ENCODE measurements around the gene PRKCE.
"Not testable (repeated sequence)": the region's sequence is repeated elsewhere in the genome, so short reads cannot be mapped to it uniquely, and the experiment has no call there.

The PRKCE gene

DNA sequence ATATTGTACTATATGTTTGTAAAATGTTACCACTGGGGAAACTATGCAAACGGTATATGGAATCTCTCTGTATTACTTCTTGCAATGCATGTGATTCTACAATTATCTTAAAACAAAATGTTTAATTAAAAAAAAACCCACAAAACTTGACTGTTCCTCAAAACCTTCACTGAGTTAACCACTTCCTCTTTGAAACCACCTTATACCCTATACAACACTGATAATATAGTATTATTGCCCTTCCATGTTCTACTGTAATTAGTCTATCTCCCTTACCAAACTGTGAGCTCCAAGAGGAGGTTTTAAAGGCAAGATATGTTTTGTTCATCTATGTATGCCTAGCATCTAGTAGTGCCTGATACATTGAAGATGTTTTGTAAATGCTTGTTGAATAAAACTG, 572.0 kb downstream of the PRKCE start:
- not testable (repeated sequence) for DNase-seq

DNA sequence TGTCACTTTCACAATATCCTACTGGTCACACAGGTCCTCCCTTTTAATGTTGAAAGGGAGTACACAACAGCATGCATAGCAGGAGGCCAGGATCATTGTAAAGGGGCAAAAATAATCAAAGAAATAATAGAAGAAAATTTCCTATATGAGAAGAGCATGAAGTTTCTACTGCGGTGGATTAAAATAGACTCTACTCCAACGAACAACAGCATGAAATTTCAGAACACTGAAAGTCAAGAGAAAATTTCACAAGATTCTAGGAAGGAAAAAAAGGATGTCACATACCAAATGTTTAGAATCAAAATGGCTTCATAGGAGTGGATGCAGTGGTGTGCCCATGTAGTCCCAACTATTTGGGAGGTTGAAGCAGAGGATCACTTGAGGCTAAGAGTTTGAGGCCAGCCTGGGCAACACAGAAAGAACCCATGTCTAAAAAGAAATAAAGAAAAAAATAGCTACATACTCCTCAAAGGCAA, 573.7 kb downstream of the PRKCE start:
- no peak for DNase-seq

DNA sequence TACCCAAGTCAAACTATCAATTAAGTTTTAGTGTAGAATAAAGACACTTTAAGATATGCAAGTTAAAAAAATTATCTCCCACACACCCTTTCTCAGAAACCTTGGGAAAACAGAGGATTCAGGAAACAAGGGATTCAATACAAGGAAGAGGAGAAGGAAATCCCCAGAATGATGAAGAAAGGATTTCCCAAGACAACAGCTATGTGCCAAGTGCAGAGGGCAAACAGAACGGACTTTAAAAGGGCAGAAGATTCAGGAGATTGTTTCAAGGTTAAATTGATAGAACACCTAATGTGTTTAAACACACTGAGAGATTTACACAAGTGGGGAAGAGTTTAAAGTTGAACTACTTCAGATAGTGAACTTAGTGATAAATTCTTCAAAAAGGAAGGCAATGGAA, 574.3 kb downstream of the PRKCE start:
- no peak for DNase-seq

DNA sequence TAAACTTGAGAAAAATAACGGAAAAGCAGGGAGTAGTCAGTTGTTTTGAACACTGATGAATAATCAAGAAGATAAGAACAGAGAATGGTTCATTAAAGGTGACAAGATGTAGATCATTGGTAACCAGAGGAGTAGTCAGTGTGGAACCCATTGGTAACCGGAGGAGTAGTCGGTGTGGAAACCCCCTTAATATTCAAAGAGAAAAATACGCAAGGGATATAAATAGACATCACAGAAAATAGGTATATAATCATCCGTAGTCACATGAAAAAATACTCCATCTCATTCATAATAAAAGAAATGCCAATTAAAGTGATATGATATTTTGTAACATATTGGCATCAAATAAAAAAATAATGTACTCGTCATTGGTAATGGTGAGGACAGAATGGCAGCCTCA, 575.1 kb downstream of the PRKCE start:
- DNase-seq = no peak

DNA sequence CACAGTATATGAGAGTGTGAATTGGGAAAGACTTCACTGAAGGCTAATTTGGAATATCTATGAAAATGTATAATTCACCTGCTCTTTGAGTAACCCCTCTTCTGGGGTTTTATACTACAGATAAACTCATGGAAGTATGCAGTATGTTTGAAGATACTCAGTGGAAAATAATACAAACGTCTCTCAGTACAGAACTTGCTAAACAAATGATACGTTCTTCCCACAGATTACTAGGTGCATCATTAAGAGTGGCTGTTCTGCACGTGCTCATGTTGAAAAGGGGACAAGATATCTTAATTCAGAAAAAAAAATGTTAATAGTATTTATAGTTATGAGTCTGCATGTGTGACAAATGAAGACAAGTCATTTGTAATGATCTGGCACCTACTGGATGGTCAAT, 575.5 kb downstream of the PRKCE start:
- DNase-seq = no peak

DNA sequence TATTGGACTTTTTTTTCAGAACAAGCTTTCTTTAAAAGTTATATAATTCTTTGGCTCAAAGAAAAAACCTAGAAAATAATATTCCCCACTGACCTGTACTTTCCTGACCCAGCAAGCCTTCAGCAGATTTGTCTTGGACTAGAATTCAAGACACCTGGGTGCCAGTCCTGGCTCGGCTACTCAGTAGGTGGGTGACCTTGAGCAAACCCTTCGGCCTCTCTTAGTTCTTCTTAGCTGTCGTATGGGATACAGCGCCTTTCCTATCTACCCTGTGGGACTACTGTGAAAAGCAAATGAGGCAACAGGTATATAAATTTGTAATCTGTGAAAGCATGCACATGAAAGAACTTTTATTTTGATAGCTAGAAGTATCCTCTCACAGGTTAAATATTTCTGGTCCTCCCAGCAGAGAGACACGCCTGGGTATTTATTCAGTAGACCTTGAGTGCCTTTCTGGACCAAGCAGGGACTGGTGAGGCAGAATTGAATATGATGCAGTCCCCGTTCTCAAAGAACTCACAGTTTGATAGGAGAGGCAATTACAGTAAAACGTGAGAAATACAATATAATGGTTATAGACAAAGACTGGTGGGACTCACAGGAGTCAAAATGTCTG, 576.3 kb downstream of the PRKCE start:
- DNase-seq = no peak

DNA sequence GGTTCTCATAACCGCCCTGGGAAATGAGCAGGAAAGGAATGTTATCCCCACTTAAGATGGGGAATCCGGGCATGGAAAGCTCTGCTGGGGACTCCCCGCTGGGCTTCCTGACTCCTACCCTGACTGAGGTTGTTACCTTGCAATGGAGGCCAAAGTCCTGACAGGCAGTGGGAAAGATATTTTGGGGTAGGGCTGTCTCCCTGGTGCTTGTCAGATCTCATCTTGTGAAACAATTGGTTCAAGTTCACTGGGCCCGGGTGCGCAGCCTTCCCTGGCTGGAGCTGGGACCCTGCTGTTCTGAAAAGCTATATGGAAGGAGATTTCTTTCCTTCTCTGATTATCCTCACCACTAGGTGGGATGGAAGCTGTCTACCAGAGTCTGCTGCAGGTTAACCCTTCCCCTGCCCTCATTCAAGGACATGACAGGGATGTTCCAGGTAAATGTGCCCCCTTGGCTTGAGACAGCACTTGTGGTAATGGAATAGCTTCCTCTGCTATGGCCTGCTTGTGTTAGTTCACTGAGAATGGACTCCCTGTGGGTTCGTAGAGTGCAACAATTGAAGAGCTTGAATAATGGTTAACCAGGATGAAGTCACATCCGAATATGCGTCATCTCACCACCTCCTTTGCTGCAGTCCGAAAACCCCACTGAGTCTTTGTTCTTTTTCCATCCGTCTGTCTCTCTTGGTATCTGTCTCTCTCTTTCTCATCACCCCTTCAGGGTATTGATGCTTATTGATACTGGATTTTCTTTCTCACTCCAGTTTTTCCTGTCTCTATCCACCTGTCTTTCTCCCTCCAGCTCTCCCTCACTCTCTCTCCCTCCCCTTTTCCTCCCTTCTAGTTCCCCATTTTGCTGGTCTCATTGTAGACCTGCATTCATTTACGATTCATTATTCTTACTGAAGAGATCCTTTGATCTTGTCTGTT, 577.9 kb downstream of the PRKCE start:
- DNase-seq = no peak

DNA sequence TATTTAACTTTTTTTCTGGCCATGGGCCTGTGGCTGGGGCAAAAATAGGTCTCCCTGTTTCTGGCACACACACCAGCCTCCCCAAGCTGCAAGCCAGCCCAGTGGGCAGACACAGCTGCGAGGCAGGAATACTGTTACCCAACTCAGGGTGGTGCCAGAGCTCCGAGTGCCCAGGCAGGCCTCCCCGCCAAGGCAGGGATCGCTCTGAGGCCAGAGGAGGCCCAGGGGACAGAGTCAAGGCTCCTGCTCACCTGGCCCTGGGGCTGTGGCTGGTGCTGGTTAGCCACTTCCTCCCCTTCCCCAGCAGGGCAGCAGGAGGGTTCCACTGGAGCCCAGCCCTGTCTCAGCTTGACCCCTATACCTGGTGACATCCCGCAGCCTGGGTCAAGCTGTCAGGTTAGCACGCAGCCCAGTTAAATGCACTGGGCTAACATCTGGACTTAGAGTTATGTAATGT, 578.7 kb downstream of the PRKCE start:
- no peak for DNase-seq

DNA sequence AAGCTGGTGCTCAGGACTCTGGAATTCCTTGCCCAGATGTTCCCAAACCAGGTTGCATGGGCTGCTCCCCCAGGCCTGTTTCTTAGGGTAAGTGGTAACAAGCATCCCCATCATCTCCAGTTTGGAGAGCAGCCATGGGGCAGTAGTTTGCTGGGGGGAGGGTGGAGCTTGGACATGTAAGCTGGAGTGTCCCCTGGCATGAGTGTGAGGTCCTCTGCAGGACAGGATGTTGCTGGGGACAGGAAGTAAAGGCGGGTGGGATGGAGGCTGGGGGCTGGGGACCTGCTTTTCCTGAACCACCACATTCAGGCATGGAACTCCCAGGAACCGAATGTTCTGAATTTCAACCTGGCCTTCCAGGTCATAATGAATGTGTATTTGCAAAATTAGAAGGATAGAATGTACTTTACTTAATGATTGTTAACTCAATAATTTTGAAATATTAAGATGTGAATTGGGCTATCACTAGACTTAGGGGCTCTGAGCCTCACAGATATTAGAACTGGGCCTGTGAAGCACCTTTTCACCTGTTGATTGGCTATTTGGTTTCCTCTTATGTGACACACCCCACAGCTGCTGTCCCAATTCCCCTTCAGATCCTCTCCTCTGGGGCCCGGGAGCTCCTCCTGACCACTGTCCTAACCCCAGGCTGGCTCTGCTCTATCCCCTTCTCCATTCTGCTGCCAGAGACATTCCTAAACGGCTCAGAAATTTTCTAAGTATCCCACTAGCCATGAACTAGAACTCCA, 579.4 kb downstream of the PRKCE start:
- no peak for DNase-seq

DNA sequence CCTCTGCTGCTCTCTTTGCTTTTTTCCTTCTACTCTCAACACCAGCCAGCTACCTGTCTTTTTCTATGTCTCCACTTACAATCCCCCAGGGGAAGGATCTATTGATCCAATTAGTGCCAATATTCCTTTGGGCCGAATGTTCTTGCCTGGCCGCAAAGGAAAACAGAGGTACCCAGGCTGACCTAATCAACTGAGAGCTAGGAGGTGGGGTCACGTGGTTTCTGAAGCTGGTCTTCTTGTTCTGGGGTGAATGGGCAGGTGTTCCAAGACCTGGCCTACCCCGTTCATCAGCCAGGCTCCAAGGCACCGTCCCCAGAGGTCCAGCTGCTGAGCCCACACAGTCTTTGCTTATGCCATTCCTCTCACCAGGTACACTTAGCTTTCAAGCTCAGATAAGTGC, 580.2 kb downstream of the PRKCE start:
- DNase-seq = no peak

DNA sequence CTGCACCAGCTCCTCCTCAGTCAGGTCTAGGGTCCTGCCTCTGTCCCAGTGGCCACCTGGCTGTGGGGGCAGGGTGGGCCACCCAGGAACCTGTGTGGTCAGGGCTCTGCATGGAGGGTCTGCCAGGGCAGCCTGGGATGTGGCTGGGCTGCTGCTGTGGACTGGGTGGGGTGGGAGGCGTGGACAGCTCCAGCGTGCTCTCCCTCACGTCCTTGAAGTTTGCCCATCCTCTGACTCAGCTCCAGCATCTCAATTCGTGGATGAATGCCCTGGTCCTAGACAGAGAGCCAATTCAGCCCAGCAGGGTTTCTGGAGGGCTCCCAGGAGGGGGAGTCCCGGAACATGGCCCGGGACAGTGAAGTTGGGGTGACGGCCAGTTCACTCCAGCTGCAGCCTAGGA, 581.4 kb downstream of the PRKCE start:
- DNase-seq = no peak

DNA sequence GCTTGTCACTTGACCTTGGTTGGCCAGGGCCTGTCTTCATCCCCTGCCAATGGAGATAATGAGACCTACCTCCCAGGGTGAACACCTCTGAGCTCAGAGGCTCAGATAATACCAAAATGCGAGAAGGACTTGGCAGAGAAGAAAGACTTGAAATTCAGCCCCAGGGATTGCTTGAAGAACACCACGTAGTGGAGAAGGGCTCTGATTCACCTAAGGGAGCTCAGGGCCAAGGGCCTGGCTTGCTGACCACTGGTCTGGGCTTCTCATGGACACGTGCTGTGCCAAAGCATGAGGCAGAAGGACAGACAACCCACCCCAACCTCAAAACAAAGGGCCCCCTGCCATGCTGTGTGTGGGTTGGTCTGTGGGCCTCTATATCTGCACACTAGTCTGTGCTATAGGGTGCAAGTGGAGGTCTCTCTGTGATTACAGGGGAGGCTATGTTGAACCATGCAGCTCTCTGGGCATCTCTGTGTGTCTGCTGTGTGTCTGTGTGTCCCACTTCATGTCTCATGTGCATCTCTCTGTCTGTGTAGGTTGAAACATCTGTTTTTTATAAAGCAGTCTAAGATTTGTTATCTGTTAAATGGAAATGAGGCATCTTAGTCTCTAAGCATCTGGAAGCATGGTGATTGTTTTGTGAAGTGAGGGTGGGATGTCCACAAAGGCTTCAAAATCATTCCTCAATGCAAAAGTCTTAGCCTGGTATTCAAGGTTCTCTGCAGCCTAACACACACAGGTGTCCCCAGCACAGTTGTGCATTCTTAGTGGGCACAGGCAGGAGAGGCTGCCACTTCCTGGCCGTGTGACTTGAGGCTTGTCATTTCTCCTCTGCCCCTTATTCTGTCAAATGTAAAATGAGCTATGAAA, 584.8 kb downstream of the PRKCE start:
- no peak for DNase-seq

DNA sequence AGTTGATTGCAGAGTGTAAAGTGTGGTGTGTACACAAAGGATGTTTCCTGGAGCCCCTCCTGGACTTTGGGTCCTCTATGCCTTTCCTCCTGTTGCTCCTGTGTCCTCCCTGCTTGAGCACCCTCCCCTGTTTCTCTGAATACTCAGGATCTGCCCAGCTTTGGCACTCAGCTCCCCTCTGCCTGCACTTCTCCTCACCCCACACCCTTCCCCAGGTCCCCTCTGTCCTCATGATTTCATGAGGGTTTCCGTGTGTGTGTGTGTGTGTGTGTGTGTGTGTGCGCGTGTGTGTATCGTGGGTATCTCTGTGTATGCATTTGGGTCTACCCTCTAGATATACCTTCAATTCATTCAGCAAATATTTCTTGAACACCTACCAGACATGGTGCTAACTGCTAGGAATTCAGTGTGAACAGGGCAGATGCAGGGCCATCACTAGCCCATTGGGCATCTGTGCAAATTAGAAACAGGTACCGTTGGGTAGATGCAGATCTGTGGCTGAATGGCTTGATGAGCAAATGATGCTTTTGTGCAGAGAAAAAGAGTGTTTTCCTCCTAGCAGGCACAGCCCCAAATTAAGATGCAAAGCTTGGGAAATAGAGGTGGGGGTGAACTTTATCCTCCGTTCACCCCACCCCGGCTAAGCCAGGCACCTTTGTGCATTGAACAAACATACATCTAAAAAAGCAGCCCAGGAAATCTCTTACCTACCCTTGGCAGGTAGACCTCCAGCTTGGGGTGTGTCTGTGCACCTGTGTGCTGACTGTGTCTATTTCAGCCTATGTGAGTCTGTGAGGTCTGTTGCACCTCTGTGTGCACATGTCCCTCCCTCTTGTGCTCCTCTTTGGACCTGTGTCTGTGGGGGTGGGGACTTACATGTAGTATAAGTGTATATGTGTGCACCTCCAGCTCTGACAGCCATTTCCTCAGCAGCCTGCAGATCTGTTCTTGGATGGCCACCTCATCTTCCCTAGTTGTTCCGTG, 585.7 kb downstream of the PRKCE start:
- no peak for DNase-seq
